Measurements from ENCODE around the gene ST7. TPM values are rescaled to one million over a fixed set of nuclear protein-coding genes. Genes with fewer than 3 reads are reported as not detected.

Gene ST7
- total and polyA plus RNA-seq, 2 donors (not counting 1 experiment from before 2014, with no cell fraction given), result 2.3 to 4.6 TPM

DNA sequence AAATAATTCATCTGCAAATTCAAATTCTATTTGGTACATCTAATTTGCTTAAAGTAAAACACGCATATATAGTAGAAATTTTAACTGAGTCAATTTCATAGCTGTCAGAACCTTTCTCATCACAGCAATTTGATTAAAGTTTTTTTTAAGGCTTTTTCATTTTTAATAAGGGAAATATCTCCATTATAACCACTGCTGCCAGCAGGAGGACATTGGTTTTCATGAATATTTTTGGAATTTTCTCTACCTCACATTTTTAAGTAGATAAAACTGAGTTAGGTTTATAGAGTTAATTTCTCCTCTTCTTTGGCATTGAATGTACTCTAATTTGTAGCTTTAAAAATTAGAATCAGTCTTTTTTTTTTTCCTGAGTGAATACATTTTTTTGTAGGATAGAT lies 82.2 kb downstream of the ST7 start:
- H3K27ac Mint-ChIP-seq, result no peak overlapping the region
- Histone ChIP-seq H3K27me3 (replicated peaks in 1 of 4; ENCODE audit: control extremely low read depth in 1 of 4, control insufficient read depth in 3 of 4, insufficient read depth in 4 of 4, low read length in 3 of 4) (no peaks in the 10 kb centered on the region), H4K20me1 (ENCODE audit: control insufficient read depth, insufficient read depth, low read length, poor library complexity, severe bottlenecking) (no peaks in the 10 kb centered on the region), H3K4me3 (ENCODE audit: control extremely low read depth in 1 of 5, extremely low read depth in 1 of 5, insufficient read depth in 1 of 5, low read depth in 2 of 5, low read length in 4 of 5) (no peak overlapping the region), H3K4me2 (replicated peaks; ENCODE audit: low read depth, low read length, poor library complexity, severe bottlenecking) (no peak overlapping the region), H3K79me2 (ENCODE audit: control insufficient read depth, insufficient read depth, low read length) (no peaks in the 10 kb centered on the region), H3K27ac (ENCODE audit: low read length in 2 of 2) (no peak overlapping the region), H3K4me1 (ENCODE audit: control insufficient read depth in 2 of 2, insufficient read depth in 2 of 2, low read length in 2 of 2) (no peaks in the 10 kb centered on the region), H2AFZ (ENCODE audit: insufficient read depth, low read depth, low read length, poor library complexity, severe bottlenecking) (no peak overlapping the region), H3K9ac (ENCODE audit: low read length) (no peak overlapping the region), H3K9me3 (ENCODE audit: control extremely low read depth in 1 of 3, control insufficient read depth in 2 of 3, insufficient read depth in 1 of 3, low read length in 2 of 3) (no peaks in the 10 kb centered on the region), H3K36me3 (replicated peaks in 1 of 2; ENCODE audit: control extremely low read depth in 1 of 2, control insufficient read depth in 1 of 2, extremely low read depth in 1 of 2, insufficient read depth in 2 of 2, low read length in 1 of 2) (no peaks in the 10 kb centered on the region)
- no peaks in the 10 kb centered on the region for H3K27me3 Mint-ChIP-seq
- intact Hi-C loops (cut with micrococcal nuclease), result no loop called here
- no peaks in the 10 kb centered on the region for H3K4me1 Mint-ChIP-seq
- ChIA-PET POLR2A (no interaction called here), CTCF (interaction anchor here (1.5 kb wide), 1 partner anchor 22 kb away, joined by 3 read pairs; no protein-coding TSS in a partner anchor)
- H3K9me3 Mint-ChIP-seq (ENCODE audit: insufficient read depth), result peaks cover 3% of the 10 kb centered on the region
- no CpG with 5 or more reads among the region's 1 CpG for WGBS (ENCODE audit: insufficient coverage)
- TF ChIP-seq EZH2 (IDR thresholded peaks at IDR 0.05; ENCODE audit: borderline replicate concordance, insufficient read depth, low read depth, low read length, poor library complexity, severe bottlenecking), result no peak
- TF ChIP-seq, protein P1, sequence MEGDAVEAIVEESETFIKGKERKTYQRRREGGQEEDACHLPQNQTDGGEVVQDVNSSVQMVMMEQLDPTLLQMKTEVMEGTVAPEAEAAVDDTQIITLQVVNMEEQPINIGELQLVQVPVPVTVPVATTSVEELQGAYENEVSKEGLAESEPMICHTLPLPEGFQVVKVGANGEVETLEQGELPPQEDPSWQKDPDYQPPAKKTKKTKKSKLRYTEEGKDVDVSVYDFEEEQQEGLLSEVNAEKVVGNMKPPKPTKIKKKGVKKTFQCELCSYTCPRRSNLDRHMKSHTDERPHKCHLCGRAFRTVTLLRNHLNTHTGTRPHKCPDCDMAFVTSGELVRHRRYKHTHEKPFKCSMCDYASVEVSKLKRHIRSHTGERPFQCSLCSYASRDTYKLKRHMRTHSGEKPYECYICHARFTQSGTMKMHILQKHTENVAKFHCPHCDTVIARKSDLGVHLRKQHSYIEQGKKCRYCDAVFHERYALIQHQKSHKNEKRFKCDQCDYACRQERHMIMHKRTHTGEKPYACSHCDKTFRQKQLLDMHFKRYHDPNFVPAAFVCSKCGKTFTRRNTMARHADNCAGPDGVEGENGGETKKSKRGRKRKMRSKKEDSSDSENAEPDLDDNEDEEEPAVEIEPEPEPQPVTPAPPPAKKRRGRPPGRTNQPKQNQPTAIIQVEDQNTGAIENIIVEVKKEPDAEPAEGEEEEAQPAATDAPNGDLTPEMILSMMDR (IDR thresholded peaks at IDR 0.05), result no peak
- DNase-seq (no peak), ATAC-seq (ENCODE audit: low read depth) (no peak)
- H3K4me3 Mint-ChIP-seq, result no peak overlapping the region

DNA sequence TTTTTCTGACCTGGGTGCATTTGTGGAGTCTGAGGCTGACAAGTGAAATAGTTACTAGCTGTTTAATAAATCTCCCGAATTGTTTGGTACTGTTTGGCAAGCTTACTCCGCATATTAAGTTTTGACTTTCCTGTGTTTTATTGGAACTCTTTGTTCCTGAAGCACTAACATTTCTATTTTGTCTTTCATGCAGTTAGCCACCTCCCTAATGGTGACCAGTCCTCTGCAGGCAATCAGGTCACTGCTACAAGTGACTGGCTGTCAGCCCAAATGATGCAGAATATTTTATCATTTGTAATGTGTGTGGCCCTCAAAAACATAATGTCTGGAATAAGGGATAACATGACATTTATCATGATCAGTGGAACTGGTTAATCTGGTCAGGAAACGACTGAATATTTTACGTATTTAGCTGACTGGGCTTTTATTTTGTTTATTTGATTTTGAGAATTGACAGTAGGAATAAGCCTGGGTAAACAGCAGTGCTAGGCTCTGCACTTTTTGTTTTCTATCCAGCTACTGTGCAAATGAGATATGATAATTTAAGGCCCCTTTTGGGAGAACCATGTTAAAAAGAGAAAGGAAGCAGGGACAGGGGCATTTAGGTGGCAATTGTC lies 82.9 kb downstream of the ST7 start:
- H3K4me2 ChIP-seq (replicated peaks; ENCODE audit: low read depth, low read length, poor library complexity, severe bottlenecking), result no peak overlapping the region
- Mint-ChIP-seq H3K4me1 (no peaks in the 10 kb centered on the region), H3K4me3 (no peak overlapping the region), H3K27me3 (no peaks in the 10 kb centered on the region), H3K9me3 (ENCODE audit: insufficient read depth) (no peaks in the 10 kb centered on the region), H3K27ac (no peak overlapping the region)
- H3K9ac ChIP-seq (ENCODE audit: low read length), result no peak overlapping the region
- no peak for DNase-seq
- H3K27ac ChIP-seq (ENCODE audit: low read length in 2 of 2), result no peak overlapping the region
- no peaks in the 10 kb centered on the region for H4K20me1 ChIP-seq (ENCODE audit: control insufficient read depth, insufficient read depth, low read length, poor library complexity, severe bottlenecking)
- no peak for ATAC-seq (ENCODE audit: low read depth)
- ChIA-PET POLR2A (no interaction called here), CTCF (interaction anchor here (1.5 kb wide), 1 partner anchor 21 kb away, joined by 3 read pairs; no protein-coding TSS in a partner anchor)
- H2AFZ ChIP-seq (ENCODE audit: insufficient read depth, low read depth, low read length, poor library complexity, severe bottlenecking), result no peak overlapping the region
- TF ChIP-seq, protein P1 (IDR thresholded peaks at IDR 0.05), result no peak
- TF ChIP-seq EZH2 (IDR thresholded peaks at IDR 0.05; ENCODE audit: borderline replicate concordance, insufficient read depth, low read depth, low read length, poor library complexity, severe bottlenecking), result no peak
- H3K79me2 ChIP-seq (ENCODE audit: control insufficient read depth, insufficient read depth, low read length), result no peaks in the 10 kb centered on the region
- no peaks in the 10 kb centered on the region for H3K27me3 ChIP-seq (replicated peaks in 1 of 4; ENCODE audit: control extremely low read depth in 1 of 4, control insufficient read depth in 3 of 4, insufficient read depth in 4 of 4, low read length in 3 of 4)
- no peaks in the 10 kb centered on the region for H3K4me1 ChIP-seq (ENCODE audit: control insufficient read depth in 2 of 2, insufficient read depth in 2 of 2, low read length in 2 of 2)
- intact Hi-C loops (cut with micrococcal nuclease), result no loop called here
- H3K36me3 ChIP-seq (replicated peaks in 1 of 2; ENCODE audit: control extremely low read depth in 1 of 2, control insufficient read depth in 1 of 2, extremely low read depth in 1 of 2, insufficient read depth in 2 of 2, low read length in 1 of 2), result no peaks in the 10 kb centered on the region
- 90% methylated on average over 2 of the region's 4 CpGs for WGBS (ENCODE audit: insufficient coverage)
- no peak overlapping the region for H3K4me3 ChIP-seq (ENCODE audit: control extremely low read depth in 1 of 5, extremely low read depth in 1 of 5, insufficient read depth in 1 of 5, low read depth in 2 of 5, low read length in 4 of 5)
- H3K9me3 ChIP-seq (ENCODE audit: control extremely low read depth in 1 of 3, control insufficient read depth in 2 of 3, insufficient read depth in 1 of 3, low read length in 2 of 3), result no peaks in the 10 kb centered on the region
